GM23248 (cell line): ENCODE measurements around the gene NDUFV2. TPM values are rescaled to one million over a fixed set of nuclear protein-coding genes. Genes with fewer than 3 reads are reported as not detected.
A peak's percentile ranks its signal among the peaks of the same experiment; 100 is the strongest.
"Not testable (repeated sequence)": the region's sequence is repeated elsewhere in the genome, so short reads cannot be mapped to it uniquely, and the experiment has no call there.

ENCODE experiments used
- DNase-seq: peaks from one replicate; pipeline ENCODE4 v3.0.0-alpha.2; 2015
- H2AFZ ChIP-seq: fragments of 200-600 bp; sonication (generic); 2 replicates; pipeline ENCODE4 v1.6.1; 2016; ENCODE audit warnings: antibody characterized with exemption
- H3F3A ChIP-seq: fragments of 200-600 bp; sonication (generic); 2 replicates; pipeline ENCODE4 v1.6.1; 2016; ENCODE audit warnings: mild to moderate bottlenecking, antibody characterized with exemption, mixed run types; ENCODE audit not compliant: insufficient read depth
- H3K27ac ChIP-seq: fragments of 200-600 bp; sonication (generic); 2 replicates; pipeline ENCODE4 v1.5.1; 2016; ENCODE audit warnings: mild to moderate bottlenecking
- H3K27me3 ChIP-seq: fragments of 200-600 bp; sonication (generic); replicated peaks from 2 replicates; pipeline ENCODE4 v1.6.1; 2016; ENCODE audit warnings: mild to moderate bottlenecking; ENCODE audit not compliant: insufficient read depth
- H3K36me3 ChIP-seq: fragments of 200-600 bp; sonication (generic); 2 replicates; pipeline ENCODE4 v1.6.1; 2016; ENCODE audit warnings: low read depth, mild to moderate bottlenecking
- H3K4me1 ChIP-seq: fragments of 200-600 bp; sonication (generic); 2 replicates; pipeline ENCODE4 v1.6.1; 2016; ENCODE audit warnings: mild to moderate bottlenecking; ENCODE audit not compliant: insufficient read depth
- H3K4me2 ChIP-seq: fragments of 200-600 bp; sonication (generic); one replicate; pipeline ENCODE4 v1.6.1; 2016; ENCODE audit warnings: mild to moderate bottlenecking; ENCODE audit not compliant: unreplicated experiment
- H3K4me3 ChIP-seq: fragments of 200-600 bp; sonication (generic); 2 replicates; pipeline ENCODE4 v1.5.1; 2016; ENCODE audit warnings: mild to moderate bottlenecking
- H3K79me2 ChIP-seq: fragments of 200-600 bp; sonication (generic); 2 replicates; pipeline ENCODE4 v1.6.1; 2016; ENCODE audit warnings: mild to moderate bottlenecking; ENCODE audit not compliant: insufficient read depth
- H3K9ac ChIP-seq: fragments of 200-600 bp; sonication (generic); 2 replicates; pipeline ENCODE4 v1.6.1; 2016; ENCODE audit warnings: mild to moderate bottlenecking
- H3K9me2 ChIP-seq: fragments of 200-600 bp; sonication (generic); 2 replicates; pipeline ENCODE4 v1.6.1; 2016; ENCODE audit warnings: mixed run types, mild to moderate bottlenecking, moderate library complexity; ENCODE audit not compliant: insufficient read depth
- H3K9me3 ChIP-seq: fragments of 200-600 bp; sonication (generic); one replicate; pipeline ENCODE4 v1.6.1; 2017; ENCODE audit warnings: low read depth
- H4K20me1 ChIP-seq: fragments of 200-600 bp; sonication (generic); 2 replicates; pipeline ENCODE4 v1.6.0; 2016; ENCODE audit not compliant: insufficient read depth
- EZH2 ChIP-seq: fragments of 200-600 bp; sonication (generic); IDR thresholded peaks from 2 replicates; pipeline ENCODE4 v1.6.1; 2018; ENCODE audit warnings: antibody characterized with exemption, mild to moderate bottlenecking; ENCODE audit not compliant: insufficient read depth, poor library complexity, severe bottlenecking
- EZH2phosphoT487 ChIP-seq: fragments of 200-600 bp; sonication (generic); IDR thresholded peaks from 2 replicates; pipeline ENCODE4 v1.6.1; 2018; ENCODE audit warnings: antibody characterized with exemption, moderate library complexity, mild to moderate bottlenecking, low read depth; ENCODE audit not compliant: insufficient read depth
- whole genome bisulfite sequencing, 2 experiments: methylation state at CpG; one replicate each; pipeline ENCODE4 v1.1.6; 2015 to 2017; ENCODE audit warnings: low lambda C conversion rate in 2 of 2, low coverage in 1 of 2; ENCODE audit errors: missing lambda C conversion rate in 2 of 2; 5-methylcytosine and 5-hydroxymethylcytosine counted together
- in situ Hi-C: fragments of 300-500 bp; cut with MboI; formaldehyde crosslinking; loops from 2 replicates; pipeline ENCODE4 v1.15.0; 2020
- polyA plus RNA-seq: library from polyadenylated mRNA; unstranded; fragments of >200 nt; fragmentation: Nextera tagmentation; extraction: Ambion mirVana; gene quantifications from 2 replicates; pipeline ENCODE4 v1.2.1, GENCODE V29; 2016
- total RNA-seq: library from RNA; depleted of rRNA; stranded (reverse); fragments of >200 nt; shearing (Covaris generic); gene quantifications from 2 replicates; pipeline ENCODE4 v1.2.3, GENCODE V29; 2014

Gene NDUFV2
- total and polyA plus RNA-seq, 2 experiments from 2014 or later: 80.7 to 208 TPM

DNA sequence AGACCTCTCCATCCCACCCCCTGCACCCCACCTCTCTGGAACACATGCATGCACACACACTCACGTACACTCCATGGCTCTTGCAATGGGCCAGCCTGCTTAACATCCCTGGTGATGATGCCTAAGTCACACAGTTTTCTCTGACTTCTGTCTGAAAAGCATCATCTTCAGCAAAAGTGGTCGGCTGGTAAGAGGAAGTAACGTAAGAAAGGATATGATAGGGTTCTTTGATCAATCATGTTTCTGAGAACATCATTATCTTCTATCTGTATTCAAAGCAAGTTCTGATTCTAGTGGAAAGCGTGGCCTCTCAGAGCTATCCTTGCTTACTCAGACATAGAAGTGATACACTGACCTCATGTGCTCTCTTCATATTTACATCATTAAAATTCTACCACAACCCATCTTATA lies 11.4 kb upstream of the NDUFV2 start:
- no peaks in the 10 kb centered on the region for H3K9me3 ChIP-seq
- in situ Hi-C loops: no loop called here
- no peak overlapping the region for H3K27ac ChIP-seq
- H3K4me3 ChIP-seq: no peak overlapping the region
- H3K9ac ChIP-seq: no peak overlapping the region
- 87 to 90% methylated on average over 4 of the region's 4 CpGs for WGBS, 2 experiments
- H3K27me3 ChIP-seq: no peaks in the 10 kb centered on the region
- TF ChIP-seq EZH2 (no peak), EZH2phosphoT487 (no peak)
- H3K36me3 ChIP-seq: no peaks in the 10 kb centered on the region
- no peak for DNase-seq
- no peaks in the 10 kb centered on the region for H3K9me2 ChIP-seq
- H2AFZ ChIP-seq: no peak overlapping the region
- H4K20me1 ChIP-seq: no peaks in the 10 kb centered on the region
- H3K4me1 ChIP-seq: peaks cover 21% of the 10 kb centered on the region
- peaks cover 11% of the 10 kb centered on the region for H3F3A ChIP-seq
- H3K79me2 ChIP-seq: no peaks in the 10 kb centered on the region
- no peak overlapping the region for H3K4me2 ChIP-seq

DNA sequence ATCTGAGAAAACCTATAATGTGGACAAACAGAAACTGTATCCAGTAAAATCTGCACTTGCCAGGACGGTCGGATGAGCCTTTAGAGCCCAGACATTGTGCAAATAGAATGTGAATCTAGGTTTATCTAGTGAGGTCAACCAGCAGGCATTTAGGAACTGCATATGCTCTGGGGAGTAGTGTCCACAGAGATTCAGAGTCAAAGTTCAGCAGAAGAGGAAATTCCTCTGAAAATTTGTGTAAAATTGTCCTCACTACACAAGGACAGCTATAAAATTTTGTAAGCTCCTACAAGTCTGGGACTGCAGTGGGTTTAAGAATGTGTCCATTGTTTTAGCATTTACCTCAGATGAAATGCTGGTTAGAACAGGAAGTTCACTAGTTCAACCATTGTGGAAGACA lies 9.8 kb upstream of the NDUFV2 start:
- Histone ChIP-seq H3K4me1 (peaks cover 21% of the 10 kb centered on the region), H3K27me3 (no peaks in the 10 kb centered on the region), H3K9me3 (no peaks in the 10 kb centered on the region), H4K20me1 (no peaks in the 10 kb centered on the region), H3K9ac (no peak overlapping the region), H3K4me2 (no peak overlapping the region), H3F3A (peaks cover 11% of the 10 kb centered on the region), H3K27ac (no peak overlapping the region), H2AFZ (no peak overlapping the region), H3K79me2 (no peaks in the 10 kb centered on the region), H3K9me2 (no peaks in the 10 kb centered on the region), H3K4me3 (no peak overlapping the region), H3K36me3 (no peaks in the 10 kb centered on the region)
- in situ Hi-C loops: no loop called here
- DNase-seq: no peak
- WGBS, 2 experiments: 88 to 91% methylated on average over 2 of the region's 2 CpGs
- TF ChIP-seq EZH2: no peak
- no peak for TF ChIP-seq EZH2phosphoT487

DNA sequence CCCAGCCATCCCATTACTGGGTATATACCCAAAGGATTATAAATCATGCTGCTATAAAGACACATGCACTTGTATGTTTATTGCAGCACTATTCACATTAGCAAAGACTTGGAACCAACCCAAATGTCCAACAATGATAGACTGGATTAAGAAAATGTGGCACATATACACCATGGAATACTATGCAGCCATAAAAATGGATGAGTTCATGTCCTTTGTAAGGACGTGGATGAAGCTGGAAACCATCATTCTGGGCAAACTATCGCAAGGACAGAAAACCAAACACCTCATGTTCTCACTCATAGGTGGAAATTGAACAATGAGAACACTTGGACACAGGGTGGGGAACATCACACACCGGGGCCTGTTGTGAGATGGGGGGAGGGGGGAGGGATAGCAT lies 9.4 kb upstream of the NDUFV2 start:
- H3K9ac ChIP-seq, H4K20me1 ChIP-seq, H3K9me3 ChIP-seq, in situ Hi-C loops, H3K4me2 ChIP-seq, H3K27ac ChIP-seq, H3K79me2 ChIP-seq, DNase-seq, H3K4me3 ChIP-seq, H3K9me2 ChIP-seq, H3K36me3 ChIP-seq, H3K27me3 ChIP-seq, H2AFZ ChIP-seq: not testable (repeated sequence)
- WGBS, 2 experiments: 50 to 74% methylated on average over 2 to 3 of the region's 3 CpGs
- Histone ChIP-seq H3F3A (peaks cover 11% of the 10 kb centered on the region), H3K4me1 (peaks cover 21% of the 10 kb centered on the region)

DNA sequence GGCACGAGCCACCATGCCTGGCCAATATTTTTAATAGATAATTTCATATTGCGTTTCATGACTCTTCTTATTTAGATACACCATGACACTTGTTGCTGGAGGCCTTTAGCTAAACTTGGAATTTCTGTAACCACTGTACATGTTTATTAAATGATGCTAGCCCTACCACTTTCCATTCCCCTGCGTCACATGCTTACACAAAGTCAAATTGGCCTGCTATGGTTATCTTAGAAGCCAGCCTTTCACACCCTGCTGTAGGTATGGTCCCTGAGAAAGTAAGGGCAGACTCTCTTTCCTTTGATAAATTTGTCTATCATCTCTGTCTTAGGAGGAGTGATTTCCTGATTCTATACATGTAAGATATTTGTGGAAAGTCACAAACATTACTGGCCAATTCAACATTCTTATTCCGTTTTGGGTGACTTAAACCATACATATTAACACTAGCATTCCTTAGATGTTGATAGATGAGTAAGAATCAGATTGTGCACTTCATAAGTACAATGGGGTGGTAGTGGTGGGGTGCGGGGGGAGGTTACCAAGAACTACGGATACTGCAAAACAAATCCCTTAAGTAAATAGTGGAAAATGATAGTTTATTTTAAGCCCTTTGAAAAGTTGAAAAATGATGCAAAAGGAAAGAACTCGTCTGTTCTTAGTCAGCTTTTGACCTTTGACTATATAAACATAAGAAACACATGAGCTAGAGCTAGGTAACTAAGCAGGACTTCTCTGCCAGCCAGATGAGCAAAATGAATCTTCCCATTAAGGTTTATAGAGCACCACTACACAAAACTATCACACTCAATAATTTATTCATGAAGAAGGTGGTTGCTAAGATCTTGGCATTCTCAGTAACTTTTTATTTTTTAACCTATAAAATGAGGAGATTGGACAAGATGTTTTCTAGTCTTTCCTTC lies 7.9 kb upstream of the NDUFV2 start:
- TF ChIP-seq EZH2: no peak
- no peak for TF ChIP-seq EZH2phosphoT487
- peak overlapping the region; percentile 90 for H3K27ac ChIP-seq
- peaks cover 11% of the 10 kb centered on the region for H3F3A ChIP-seq
- no peaks in the 10 kb centered on the region for H3K79me2 ChIP-seq
- peaks cover 21% of the 10 kb centered on the region for H3K4me1 ChIP-seq
- no peaks in the 10 kb centered on the region for H3K27me3 ChIP-seq
- peak overlapping the region; percentile 72 for H3K9ac ChIP-seq
- DNase-seq: peak; percentile 82
- H3K9me2 ChIP-seq: no peaks in the 10 kb centered on the region
- H3K4me3 ChIP-seq: no peak overlapping the region
- peak overlapping the region; percentile 68 for H2AFZ ChIP-seq
- 55 to 58% methylated on average over 7 of the region's 7 CpGs for WGBS, 2 experiments
- H3K36me3 ChIP-seq: no peaks in the 10 kb centered on the region
- H3K9me3 ChIP-seq: no peaks in the 10 kb centered on the region
- peak overlapping the region; percentile 71 for H3K4me2 ChIP-seq
- H4K20me1 ChIP-seq: no peaks in the 10 kb centered on the region
- in situ Hi-C loops: no loop called here
